DND-41 (cell line): ENCODE measurements around the gene MTG1.
"Not testable (repeated sequence)": the region's sequence is repeated elsewhere in the genome, so short reads cannot be mapped to it uniquely, and the experiment has no call there.

Source experiments
- ATAC-seq: fragments of 200-7000 bp; cut with Tn5 transposase; 3 replicates; pipeline ENCODE4 v1.9.1; 2021; ENCODE audit warnings: low read depth; ENCODE audit not compliant: insufficient read depth
- DNase-seq: peaks from one replicate; pipeline ENCODE4 v3.0.0-alpha.2; 2020
- H2AFZ ChIP-seq: 2 replicates; pipeline ENCODE4 v1.6.0; 2012; ENCODE audit warnings: low read depth, low read length
- H3K27ac ChIP-seq: 2 replicates; pipeline ENCODE4 v1.5.1; 2012; ENCODE audit warnings: low read length, inconsistent platforms
- H3K27me3 ChIP-seq: fragments of 200-600 bp; sonication (generic); 2 replicates; pipeline ENCODE4 v1.6.0; 2012; ENCODE audit warnings: low read length, mild to moderate bottlenecking, inconsistent platforms; ENCODE audit not compliant: insufficient read depth, poor library complexity
- H3K36me3 ChIP-seq: 2 replicates; pipeline ENCODE4 v1.5.1; 2012; ENCODE audit warnings: low read length, inconsistent platforms; ENCODE audit not compliant: insufficient read depth
- H3K4me1 ChIP-seq: 2 replicates; pipeline ENCODE4 v1.5.1; 2012; ENCODE audit warnings: mild to moderate bottlenecking, low read length; ENCODE audit not compliant: insufficient read depth
- H3K4me2 ChIP-seq: 2 replicates; pipeline ENCODE4 v1.6.0; 2012; ENCODE audit warnings: mild to moderate bottlenecking, moderate library complexity, low read length, inconsistent platforms; ENCODE audit not compliant: insufficient read depth
- H3K4me3 ChIP-seq, 2 experiments: fragments of 200-600 bp in 1 of 2; shearing (Covaris generic) in 1 of 2; 2 replicates each; pipeline ENCODE4 v1.5.1; 2012 to 2016; ENCODE audit warnings: inconsistent platforms in 2 of 2, low read length in 2 of 2, mild to moderate bottlenecking in 2 of 2, low read depth in 1 of 2, moderate library complexity in 1 of 2
- H3K79me2 ChIP-seq: 2 replicates; pipeline ENCODE4 v1.6.0; 2012; ENCODE audit warnings: low read length, inconsistent platforms; ENCODE audit not compliant: insufficient read depth
- H3K9ac ChIP-seq: 2 replicates; pipeline ENCODE4 v1.6.0; 2012; ENCODE audit warnings: low read depth, mild to moderate bottlenecking, inconsistent platforms, low read length, moderate library complexity
- H3K9me3 ChIP-seq: 2 replicates; pipeline ENCODE4 v1.5.1; 2012; ENCODE audit warnings: low read length, moderate library complexity, mild to moderate bottlenecking, inconsistent platforms; ENCODE audit not compliant: insufficient read depth, severe bottlenecking
- H4K20me1 ChIP-seq: 2 replicates; pipeline ENCODE4 v1.6.0; 2012; ENCODE audit warnings: low read length; ENCODE audit not compliant: insufficient read depth
- EZH2 ChIP-seq: IDR thresholded peaks from 3 replicates; pipeline ENCODE4 v1.6.1; 2012; ENCODE audit warnings: borderline replicate concordance, low read depth, mild to moderate bottlenecking, moderate library complexity, low read length, inconsistent platforms; ENCODE audit not compliant: severe bottlenecking
- TF ChIP-seq, protein P1 (sequence below): IDR thresholded peaks from 2 replicates; pipeline ENCODE4 v1.5.1; 2012; ENCODE audit warnings: borderline replicate concordance, low read length, moderate library complexity, mild to moderate bottlenecking; ENCODE audit not compliant: poor library complexity, severe bottlenecking; ENCODE audit errors: extremely low read depth

Gene MTG1

DNA sequence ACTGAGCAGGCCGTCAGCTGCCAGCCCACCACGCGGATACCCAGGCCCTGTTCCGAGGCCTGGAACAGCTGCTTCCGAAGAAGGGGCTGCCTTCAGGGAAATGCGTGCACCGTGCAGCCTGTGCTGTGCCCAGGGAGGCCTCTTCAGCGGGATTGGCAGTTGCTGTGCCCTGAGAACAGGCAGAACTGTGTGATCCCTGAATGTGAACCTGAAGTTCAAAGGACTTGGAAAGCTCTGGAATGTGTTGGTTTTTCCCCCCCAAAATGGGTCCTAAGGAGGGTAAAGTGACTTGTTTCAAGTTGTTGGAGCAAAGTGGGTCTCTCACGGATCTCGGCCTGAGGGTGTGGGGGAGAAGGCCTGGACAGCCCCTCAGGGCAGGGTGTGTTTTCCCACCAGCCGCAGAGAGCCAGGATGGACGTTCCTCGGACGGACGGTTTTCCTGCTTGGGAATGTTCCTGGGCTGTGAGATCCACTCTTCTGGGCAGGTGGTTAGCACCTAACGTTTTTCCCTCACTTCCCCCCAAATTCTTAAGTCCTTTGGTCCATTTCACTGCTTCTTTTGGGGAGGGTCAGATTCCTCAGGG is 28.4 kb downstream of the MTG1 start:
- peaks cover 19% of the 10 kb centered on the region for H3K9me3 ChIP-seq
- H3K36me3 ChIP-seq, result peaks cover 51% of the 10 kb centered on the region
- no peaks in the 10 kb centered on the region; the same call in 1 of the 2 replicates for H4K20me1 ChIP-seq
- H3K4me2 ChIP-seq, result no peak overlapping the region
- TF ChIP-seq EZH2, result no peak
- TF ChIP-seq, protein P1, sequence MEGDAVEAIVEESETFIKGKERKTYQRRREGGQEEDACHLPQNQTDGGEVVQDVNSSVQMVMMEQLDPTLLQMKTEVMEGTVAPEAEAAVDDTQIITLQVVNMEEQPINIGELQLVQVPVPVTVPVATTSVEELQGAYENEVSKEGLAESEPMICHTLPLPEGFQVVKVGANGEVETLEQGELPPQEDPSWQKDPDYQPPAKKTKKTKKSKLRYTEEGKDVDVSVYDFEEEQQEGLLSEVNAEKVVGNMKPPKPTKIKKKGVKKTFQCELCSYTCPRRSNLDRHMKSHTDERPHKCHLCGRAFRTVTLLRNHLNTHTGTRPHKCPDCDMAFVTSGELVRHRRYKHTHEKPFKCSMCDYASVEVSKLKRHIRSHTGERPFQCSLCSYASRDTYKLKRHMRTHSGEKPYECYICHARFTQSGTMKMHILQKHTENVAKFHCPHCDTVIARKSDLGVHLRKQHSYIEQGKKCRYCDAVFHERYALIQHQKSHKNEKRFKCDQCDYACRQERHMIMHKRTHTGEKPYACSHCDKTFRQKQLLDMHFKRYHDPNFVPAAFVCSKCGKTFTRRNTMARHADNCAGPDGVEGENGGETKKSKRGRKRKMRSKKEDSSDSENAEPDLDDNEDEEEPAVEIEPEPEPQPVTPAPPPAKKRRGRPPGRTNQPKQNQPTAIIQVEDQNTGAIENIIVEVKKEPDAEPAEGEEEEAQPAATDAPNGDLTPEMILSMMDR, result no peak
- no peak for DNase-seq
- H3K27ac ChIP-seq, result no peak overlapping the region
- H3K79me2 ChIP-seq, result 0 out of 2 replicates have a peak, but pooled peaks cover 4% of the 10 kb centered on the region
- no peak overlapping the region for H3K9ac ChIP-seq
- no peaks in the 10 kb centered on the region for H3K27me3 ChIP-seq
- H3K4me1 ChIP-seq, result no peaks in the 10 kb centered on the region
- no peak overlapping the region for H3K4me3 ChIP-seq
- H2AFZ ChIP-seq, result no peak overlapping the region
- no peak for ATAC-seq

DNA sequence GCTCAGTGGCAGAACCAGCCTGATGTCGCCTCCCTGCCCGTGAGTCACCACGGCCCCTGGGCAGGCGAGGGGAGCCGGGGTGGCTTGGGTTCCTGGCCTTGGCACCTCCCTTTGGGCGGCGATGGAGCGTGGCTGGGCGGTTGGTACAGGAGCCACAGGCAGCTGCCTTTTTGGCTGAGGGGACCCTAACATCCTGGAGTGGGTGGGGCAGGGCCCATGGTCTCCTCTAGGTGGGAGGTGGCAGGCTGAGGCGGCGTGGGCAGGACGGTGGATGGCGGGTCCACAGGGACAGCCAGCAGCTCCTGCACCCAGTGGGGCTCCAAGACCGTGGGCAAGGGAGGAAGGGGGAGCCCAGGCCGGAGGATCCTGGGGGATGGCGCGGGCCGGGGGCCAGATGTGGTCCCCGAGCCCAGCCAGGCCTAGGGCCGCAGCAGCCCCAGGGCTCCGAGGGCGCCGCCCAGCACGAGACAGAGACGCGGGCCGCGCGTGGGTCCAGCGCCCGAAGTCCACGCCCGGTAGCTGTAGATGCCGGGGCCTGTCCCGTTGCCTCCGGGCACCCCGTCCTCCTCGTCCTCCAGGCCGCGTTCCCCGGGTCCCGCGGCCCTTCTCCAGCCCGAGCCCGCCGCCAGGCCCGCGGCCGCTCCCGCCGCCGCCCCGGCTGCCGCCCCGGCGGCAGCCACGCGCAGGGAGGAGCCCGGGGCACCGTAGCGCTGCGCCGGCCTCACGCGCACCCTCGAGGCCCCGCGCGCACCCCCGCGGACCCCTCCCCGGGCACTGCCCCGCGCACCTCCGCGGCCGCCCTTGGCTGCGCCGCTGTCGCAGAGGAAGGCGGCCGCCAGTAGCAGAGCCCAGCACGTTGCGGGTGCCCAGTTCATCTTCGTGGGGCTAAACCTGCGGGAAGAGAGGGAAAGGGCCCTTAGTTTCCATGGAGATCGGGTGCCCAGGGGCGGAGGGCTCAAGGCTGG is 29.1 kb downstream of the MTG1 start:
- Histone ChIP-seq H3K9ac (no peak overlapping the region), H4K20me1 (no peaks in the 10 kb centered on the region; the same call in 1 of the 2 replicates), H3K36me3 (peaks cover 50% of the 10 kb centered on the region), H3K79me2 (0 out of 2 replicates have a peak, but pooled peaks cover 4% of the 10 kb centered on the region), H3K9me3 (peaks cover 19% of the 10 kb centered on the region), H3K27ac (no peak overlapping the region), H3K4me1 (no peaks in the 10 kb centered on the region), H3K4me3 (no peak overlapping the region), H2AFZ (no peak overlapping the region), H3K27me3 (no peaks in the 10 kb centered on the region), H3K4me2 (no peak overlapping the region)
- DNase-seq, result no peak
- ATAC-seq, result no peak
- TF ChIP-seq, protein P1, result no peak
- no peak for TF ChIP-seq EZH2

DNA sequence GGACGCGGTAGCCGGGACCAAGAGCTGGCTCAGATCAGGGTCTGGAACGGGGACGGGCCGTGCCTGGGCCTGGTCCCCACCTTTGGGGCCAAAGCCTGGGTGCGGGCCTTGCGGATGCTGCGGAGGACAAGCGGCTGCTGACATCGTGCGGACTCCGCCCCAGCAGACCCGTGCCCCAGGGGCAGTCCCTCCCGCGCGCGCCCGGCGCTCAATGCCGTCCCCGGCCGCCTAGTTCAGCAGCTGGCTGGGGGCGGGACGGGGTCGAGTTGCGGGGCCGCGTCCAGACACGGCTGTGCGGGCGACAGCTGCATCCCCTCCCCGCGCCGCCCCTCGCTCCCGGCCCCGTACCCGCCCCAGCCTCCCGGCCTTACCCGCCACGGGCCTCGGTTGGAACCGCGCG is 30.1 kb downstream of the MTG1 start:
- peaks cover 40% of the 10 kb centered on the region for H3K36me3 ChIP-seq
- H2AFZ ChIP-seq, ATAC-seq, H3K27ac ChIP-seq, H3K27me3 ChIP-seq, H3K79me2 ChIP-seq, H3K9ac ChIP-seq, H3K4me2 ChIP-seq, H4K20me1 ChIP-seq, H3K4me1 ChIP-seq, DNase-seq, H3K4me3 ChIP-seq: not testable (repeated sequence)
- H3K9me3 ChIP-seq, result peaks cover 19% of the 10 kb centered on the region

DNA sequence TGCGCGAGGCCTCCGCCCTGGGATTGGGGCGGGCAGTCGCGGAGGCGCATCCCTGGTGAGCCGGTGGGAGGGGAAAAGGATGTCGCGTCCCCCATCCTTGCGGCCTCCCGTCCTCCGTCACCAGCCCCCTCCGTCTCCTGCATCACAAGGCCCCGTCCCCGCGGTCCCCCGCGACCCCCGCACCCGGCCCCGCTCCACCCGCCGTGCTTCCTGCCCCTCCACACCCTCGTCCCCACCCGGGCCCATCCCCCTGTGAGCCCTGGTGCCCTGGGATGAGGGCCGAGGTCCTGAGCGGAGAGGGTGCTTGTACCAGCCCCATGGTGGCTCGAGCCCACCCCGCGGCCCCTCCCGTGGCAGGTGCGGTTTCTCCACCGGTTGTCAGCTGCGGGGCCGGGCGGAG is 30.6 kb downstream of the MTG1 start, which contains the start of gene SPRN:
Gene SPRN (minus strand): TSS at position 25 of the 400 bp plus-strand sequence. CDS start 944 bp downstream, outside the sequence.
- not testable (repeated sequence) for H3K9ac ChIP-seq, H4K20me1 ChIP-seq, H3K4me3 ChIP-seq, H3K79me2 ChIP-seq, ATAC-seq, H2AFZ ChIP-seq, H3K27ac ChIP-seq, H3K27me3 ChIP-seq, H3K4me2 ChIP-seq, H3K4me1 ChIP-seq, DNase-seq
- peaks cover 19% of the 10 kb centered on the region for H3K9me3 ChIP-seq
- peaks cover 35% of the 10 kb centered on the region for H3K36me3 ChIP-seq

DNA sequence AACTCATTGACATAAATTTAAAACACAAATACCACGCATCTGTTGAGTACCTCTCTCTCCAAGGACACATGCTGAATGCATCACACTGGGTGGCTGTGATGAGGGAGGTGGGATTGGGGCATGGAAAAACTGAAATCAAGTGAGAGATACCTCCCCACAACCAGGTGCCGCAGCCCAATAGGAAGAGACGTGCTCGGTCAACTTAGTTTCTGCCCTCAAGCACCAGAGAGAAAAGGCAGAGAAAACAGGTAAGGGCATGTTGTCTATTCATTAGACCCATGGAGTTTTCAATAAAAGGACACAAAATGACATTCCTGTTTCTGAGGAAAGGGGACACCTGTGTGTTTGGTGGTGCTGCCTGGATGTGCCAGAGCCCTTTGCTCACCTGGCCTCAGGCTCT is 35.6 kb downstream of the MTG1 start:
- not testable (repeated sequence) for H3K4me3 ChIP-seq

DNA sequence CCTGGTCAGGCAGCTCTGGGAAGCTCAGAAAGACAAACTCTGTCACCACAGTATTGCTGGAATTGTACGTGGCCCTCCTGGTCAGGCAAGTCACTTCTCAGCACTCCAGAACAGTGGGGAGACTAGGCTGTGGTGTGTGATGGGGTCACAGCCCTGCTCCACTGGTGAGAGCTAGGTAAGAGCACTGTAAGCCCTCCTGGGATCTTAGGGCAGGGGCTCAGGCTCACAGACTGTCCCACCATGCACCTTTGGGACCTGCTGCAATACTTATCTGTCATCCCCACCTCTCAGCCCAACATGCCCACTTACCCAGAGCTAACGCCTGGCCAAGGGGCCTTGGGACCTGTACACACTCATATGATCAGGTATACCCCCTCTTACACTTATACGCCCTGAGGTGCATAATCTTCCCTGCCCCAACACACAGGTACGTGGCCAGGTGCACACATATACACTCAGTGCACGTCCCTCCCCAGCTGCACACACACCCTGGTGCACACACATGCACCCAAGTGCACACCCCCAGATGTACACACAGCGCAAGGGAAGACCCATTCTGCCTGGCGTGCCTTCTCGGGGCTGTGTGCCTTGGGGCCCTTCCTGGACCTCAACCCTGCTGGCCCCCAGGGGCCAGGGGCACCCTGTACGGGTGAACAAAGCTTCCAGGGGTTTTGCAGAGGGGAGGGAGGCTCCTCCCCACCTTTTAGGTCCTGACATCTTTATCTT is 38.1 kb downstream of the MTG1 start:
- H3K79me2 ChIP-seq, result not testable (repeated sequence)
- ATAC-seq, result peak; percentile 42

More for the DNA sequence above, 35.6 kb downstream of the MTG1 start:
- not testable (repeated sequence) for H2AFZ ChIP-seq, H3K4me2 ChIP-seq, H3K9me3 ChIP-seq, H3K9ac ChIP-seq, H3K4me1 ChIP-seq, H3K27me3 ChIP-seq, DNase-seq, H3K27ac ChIP-seq, H3K36me3 ChIP-seq, H3K79me2 ChIP-seq, H4K20me1 ChIP-seq, ATAC-seq

More for the DNA sequence above, 38.1 kb downstream of the MTG1 start:
- H3K4me1 ChIP-seq, H3K9ac ChIP-seq, H3K4me2 ChIP-seq, DNase-seq, H2AFZ ChIP-seq, H4K20me1 ChIP-seq, H3K4me3 ChIP-seq, H3K27ac ChIP-seq, H3K27me3 ChIP-seq, H3K36me3 ChIP-seq, H3K9me3 ChIP-seq: not testable (repeated sequence)
